Type B pancreatic cell (in vitro differentiated cells): ENCODE results near the gene AP1S3. TPM values are rescaled to one million over a fixed set of nuclear protein-coding genes. Genes with fewer than 3 reads are reported as not detected.
"Not testable (repeated sequence)": the region's sequence is repeated elsewhere in the genome, so short reads cannot be mapped to it uniquely, and the experiment has no call there.

Experiments
- DNase-seq: peaks from one replicate; pipeline ENCODE4 v3.0.0; 2021; ENCODE audit warnings: mixed read lengths; ENCODE audit not compliant: unreplicated experiment; ENCODE audit errors: extremely low spot score
- H3K27ac Mint-ChIP-seq: 2 replicates; pipeline ENCODE4 v1.8.0; 2021; ENCODE audit warnings: mild to moderate bottlenecking, mixed read lengths
- H3K27me3 Mint-ChIP-seq: 2 replicates; pipeline ENCODE4 v1.8.0; 2021; ENCODE audit warnings: mixed read lengths
- H3K36me3 Mint-ChIP-seq: 2 replicates; pipeline ENCODE4 v1.8.0; 2021; ENCODE audit warnings: mixed read lengths
- H3K4me1 Mint-ChIP-seq: one replicate; pipeline ENCODE4 v1.8.0; 2021; ENCODE audit warnings: mixed read lengths; ENCODE audit not compliant: unreplicated experiment
- H3K4me3 Mint-ChIP-seq: 2 replicates; pipeline ENCODE4 v1.8.0; 2021; ENCODE audit warnings: mild to moderate bottlenecking, mixed read lengths
- H3K9me3 Mint-ChIP-seq: 2 replicates; pipeline ENCODE4 v1.8.0; 2021; ENCODE audit warnings: mixed read lengths
- total RNA-seq: library from RNA; stranded (reverse); gene quantifications from 2 replicates; pipeline ENCODE4 v1.2.1, GENCODE V29; 2021; ENCODE audit warnings: low replicate concordance
- TF ChIP-seq, protein P1 (sequence below): fragments of 200-600 bp; sonication (generic); conservative IDR thresholded peaks from 2 replicates; pipeline ENCODE4 v1.5.0; 2021; ENCODE audit warnings: antibody characterized with exemption, mild to moderate bottlenecking

The AP1S3 gene
- total RNA-seq, 1 donor from 2014 or later = 7.8 TPM

DNA sequence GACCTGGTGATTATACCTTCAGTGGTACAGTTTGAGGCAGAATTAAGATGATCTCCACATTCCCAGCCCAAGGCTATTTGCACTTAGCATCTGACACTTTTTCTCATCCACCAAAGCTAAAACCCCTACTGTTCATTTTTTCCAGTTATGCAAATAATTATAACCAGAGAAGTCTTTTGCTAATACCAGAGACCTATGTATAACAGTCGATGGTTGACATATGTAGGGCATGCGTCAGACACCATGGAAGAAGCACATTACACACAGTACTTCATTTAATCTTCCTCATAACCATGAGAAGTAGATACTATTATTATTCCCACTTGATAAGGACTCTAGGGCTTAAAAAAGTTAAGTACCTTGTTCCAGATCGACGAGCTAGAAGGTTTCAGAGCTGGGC is 36.5 kb downstream of the AP1S3 start:
- Mint-ChIP-seq H3K4me3 (no peak overlapping the region), H3K36me3 (no peaks in the 10 kb centered on the region), H3K27me3 (no peaks in the 10 kb centered on the region), H3K9me3 (peaks cover 7% of the 10 kb centered on the region), H3K4me1 (peaks cover 15% of the 10 kb centered on the region), H3K27ac (no peak overlapping the region)
- DNase-seq = no peak
- TF ChIP-seq, protein P1, sequence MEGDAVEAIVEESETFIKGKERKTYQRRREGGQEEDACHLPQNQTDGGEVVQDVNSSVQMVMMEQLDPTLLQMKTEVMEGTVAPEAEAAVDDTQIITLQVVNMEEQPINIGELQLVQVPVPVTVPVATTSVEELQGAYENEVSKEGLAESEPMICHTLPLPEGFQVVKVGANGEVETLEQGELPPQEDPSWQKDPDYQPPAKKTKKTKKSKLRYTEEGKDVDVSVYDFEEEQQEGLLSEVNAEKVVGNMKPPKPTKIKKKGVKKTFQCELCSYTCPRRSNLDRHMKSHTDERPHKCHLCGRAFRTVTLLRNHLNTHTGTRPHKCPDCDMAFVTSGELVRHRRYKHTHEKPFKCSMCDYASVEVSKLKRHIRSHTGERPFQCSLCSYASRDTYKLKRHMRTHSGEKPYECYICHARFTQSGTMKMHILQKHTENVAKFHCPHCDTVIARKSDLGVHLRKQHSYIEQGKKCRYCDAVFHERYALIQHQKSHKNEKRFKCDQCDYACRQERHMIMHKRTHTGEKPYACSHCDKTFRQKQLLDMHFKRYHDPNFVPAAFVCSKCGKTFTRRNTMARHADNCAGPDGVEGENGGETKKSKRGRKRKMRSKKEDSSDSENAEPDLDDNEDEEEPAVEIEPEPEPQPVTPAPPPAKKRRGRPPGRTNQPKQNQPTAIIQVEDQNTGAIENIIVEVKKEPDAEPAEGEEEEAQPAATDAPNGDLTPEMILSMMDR = no peak

DNA sequence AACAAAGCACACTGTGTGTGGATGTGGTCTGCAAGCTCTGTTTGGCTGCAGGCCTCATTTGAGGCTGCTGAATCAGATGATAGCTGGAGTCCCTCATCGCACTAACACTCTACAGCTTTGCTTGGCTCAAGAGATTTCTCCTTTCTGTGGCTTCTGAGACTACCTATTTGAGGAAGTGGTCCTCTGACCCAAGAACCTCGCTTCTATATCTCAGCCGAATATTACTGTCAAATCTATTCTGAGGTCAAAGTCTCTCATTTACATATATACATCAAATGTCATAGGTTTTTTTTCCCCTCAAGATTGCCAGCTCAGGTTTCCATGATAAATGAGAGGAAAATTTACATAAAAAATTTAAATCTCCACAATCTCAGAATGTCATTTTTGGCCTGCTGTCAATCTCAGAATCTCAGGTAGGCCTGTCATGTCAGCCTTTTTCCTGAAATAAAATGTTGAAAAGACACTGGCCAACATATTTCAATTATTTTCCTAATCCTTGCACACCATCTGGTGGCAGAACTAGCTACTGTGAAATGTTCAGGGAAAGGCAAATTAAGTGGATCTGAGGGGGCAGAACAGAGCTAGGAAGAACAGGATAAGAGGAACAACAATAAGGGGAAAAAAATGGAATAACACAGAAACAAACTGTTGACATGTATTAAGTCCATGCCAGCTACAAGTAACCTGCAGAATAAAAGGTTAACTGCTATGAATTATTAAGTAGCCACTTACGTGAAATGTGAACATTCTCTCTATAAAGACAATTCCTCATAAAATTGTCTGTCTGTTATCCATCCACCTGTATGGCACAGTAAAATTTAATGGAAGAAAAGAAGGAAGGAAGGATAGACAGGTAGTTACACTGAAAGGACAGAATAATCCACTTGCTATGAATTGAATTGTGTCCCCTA is 39.3 kb downstream of the AP1S3 start:
- H3K4me3 Mint-ChIP-seq = no peak overlapping the region
- H3K9me3 Mint-ChIP-seq = peaks cover 7% of the 10 kb centered on the region
- H3K36me3 Mint-ChIP-seq = no peaks in the 10 kb centered on the region
- peak overlapping the region; percentile 3 for H3K27ac Mint-ChIP-seq
- H3K4me1 Mint-ChIP-seq = peaks cover 15% of the 10 kb centered on the region
- TF ChIP-seq, protein P1 = peak; percentile 78
- DNase-seq = no peak
- no peaks in the 10 kb centered on the region for H3K27me3 Mint-ChIP-seq

DNA sequence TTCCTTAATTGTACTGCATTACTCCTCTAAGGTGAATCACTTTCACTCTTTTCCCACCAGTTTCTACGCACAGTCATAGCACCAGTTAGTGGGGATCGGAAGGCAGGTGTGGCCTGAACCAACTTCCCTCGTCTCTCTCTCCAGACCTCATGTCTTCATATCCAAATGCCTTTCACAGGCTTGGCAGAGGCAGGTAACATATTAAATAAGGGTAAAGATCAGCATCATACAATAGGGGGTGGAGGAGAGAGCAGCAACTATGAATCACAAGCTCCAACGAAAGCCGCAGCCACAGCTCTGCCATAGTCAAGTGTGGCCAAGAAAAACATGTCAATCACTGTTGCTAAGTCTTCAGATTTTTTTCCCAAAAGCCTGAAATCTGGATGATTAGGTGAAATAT is 40.3 kb downstream of the AP1S3 start:
- TF ChIP-seq, protein P1 = no peak
- H3K27ac Mint-ChIP-seq = peak overlapping the region; percentile 54
- H3K27me3 Mint-ChIP-seq = no peaks in the 10 kb centered on the region
- DNase-seq = no peak
- H3K36me3 Mint-ChIP-seq = no peaks in the 10 kb centered on the region
- H3K4me3 Mint-ChIP-seq = no peak overlapping the region
- peaks cover 15% of the 10 kb centered on the region for H3K4me1 Mint-ChIP-seq
- peaks cover 11% of the 10 kb centered on the region for H3K9me3 Mint-ChIP-seq

DNA sequence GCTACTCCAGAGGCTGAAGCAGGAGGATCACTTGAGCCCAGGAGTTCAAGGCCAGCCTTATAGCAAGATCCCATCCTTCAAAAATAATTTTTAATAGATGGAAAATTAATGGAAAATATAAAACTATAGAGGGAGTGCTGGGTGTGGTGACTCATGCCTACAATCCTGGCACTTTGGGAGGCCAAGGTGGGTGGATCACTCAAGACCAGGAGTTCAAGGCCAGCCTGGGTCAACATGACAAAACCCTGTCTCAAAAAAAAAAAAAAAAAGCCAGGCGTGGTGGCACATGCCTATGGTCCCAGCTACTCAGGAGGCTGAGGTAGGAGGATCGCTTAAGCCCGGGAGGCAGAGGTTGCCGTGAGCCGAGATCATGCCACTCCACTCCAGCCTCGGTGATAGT is 48.0 kb downstream of the AP1S3 start:
- no peaks in the 10 kb centered on the region for H3K4me1 Mint-ChIP-seq
- no peak for DNase-seq
- TF ChIP-seq, protein P1 = no peak
- no peaks in the 10 kb centered on the region for H3K36me3 Mint-ChIP-seq
- H3K4me3 Mint-ChIP-seq = no peak overlapping the region
- no peak overlapping the region for H3K27ac Mint-ChIP-seq
- H3K27me3 Mint-ChIP-seq = no peaks in the 10 kb centered on the region
- peaks cover 5% of the 10 kb centered on the region for H3K9me3 Mint-ChIP-seq

DNA sequence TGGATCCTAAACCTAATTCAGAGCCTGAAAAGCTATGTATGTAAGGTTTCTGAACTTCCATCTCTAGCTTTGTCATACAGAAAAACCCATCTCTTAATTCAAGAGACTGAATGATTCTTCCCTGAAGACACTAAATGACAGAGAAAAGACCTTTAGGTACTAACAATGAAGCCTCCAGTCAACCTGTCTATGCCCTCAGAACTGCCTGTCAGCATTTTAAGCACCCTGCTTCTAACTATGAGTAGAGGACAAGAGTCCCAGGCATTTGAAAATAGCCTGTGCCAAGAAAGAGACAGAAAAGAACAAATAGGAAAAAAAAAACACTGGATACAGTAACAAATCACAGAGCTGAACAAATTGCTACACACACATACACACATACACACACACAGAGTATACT is 48.6 kb downstream of the AP1S3 start:
- Mint-ChIP-seq H3K36me3 (no peaks in the 10 kb centered on the region), H3K9me3 (peaks cover 9% of the 10 kb centered on the region), H3K4me1 (no peaks in the 10 kb centered on the region), H3K4me3 (no peak overlapping the region), H3K27ac (no peak overlapping the region), H3K27me3 (no peaks in the 10 kb centered on the region)
- TF ChIP-seq, protein P1 = no peak
- DNase-seq = no peak

DNA sequence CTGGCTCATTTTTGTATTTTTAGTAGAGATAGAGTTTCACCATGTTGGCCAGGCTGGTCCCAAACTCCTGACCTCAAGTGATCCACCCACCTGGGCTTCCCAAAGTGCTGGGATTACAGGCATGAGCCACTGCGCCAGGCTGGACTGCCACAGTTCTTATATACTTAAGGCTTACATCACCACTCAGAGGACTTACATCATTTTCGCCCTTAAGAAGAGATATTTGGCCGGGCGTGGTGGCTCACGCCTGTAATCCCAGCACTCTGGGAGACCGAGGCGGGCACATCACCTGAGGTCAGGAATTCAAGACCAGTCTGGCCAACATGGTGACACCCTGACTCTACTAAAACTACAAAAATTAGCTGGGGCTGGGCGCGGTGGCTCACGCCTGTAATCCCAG is 49.3 kb downstream of the AP1S3 start:
- not testable (repeated sequence) for DNase-seq, H3K36me3 Mint-ChIP-seq, H3K27ac Mint-ChIP-seq

More for the DNA sequence above, 49.3 kb downstream of the AP1S3 start:
- not testable (repeated sequence) for H3K4me1 Mint-ChIP-seq, H3K4me3 Mint-ChIP-seq, H3K27me3 Mint-ChIP-seq, H3K9me3 Mint-ChIP-seq
